GM19023 (cell line): Measurements from ENCODE around the gene CCL3.
"Not testable (repeated sequence)": the region's sequence is repeated elsewhere in the genome, so short reads cannot be mapped to it uniquely, and the experiment has no call there.

Experiments
- ATAC-seq: cut with Tn5 transposase; IDR thresholded peaks from one replicate; pipeline ENCODE4 v1.9.1; 2021; ENCODE audit warnings: mild to moderate bottlenecking, moderate library complexity; ENCODE audit not compliant: unreplicated experiment

The CCL3 gene

GRCh38 chr17:36117505-36118382 lies 27.8 kb upstream of the CCL3 start:
- no peak for ATAC-seq

- not testable (repeated sequence) for ATAC-seq
Observed at GRCh38 chr17:36115649-36115977, 25.7 kb upstream of the CCL3 start.

GRCh38 chr17:36114971-36115648 lies 25.2 kb upstream of the CCL3 start:
- not testable (repeated sequence) for ATAC-seq

GRCh38 chr17:36113131-36113530 lies 23.2 kb upstream of the CCL3 start:
- ATAC-seq: not testable (repeated sequence)

- ATAC-seq: no peak
Observed at GRCh38 chr17:36112572-36112971, 22.6 kb upstream of the CCL3 start.

GRCh38 chr17:36111068-36111490 lies 21.1 kb upstream of the CCL3 start:
- no peak for ATAC-seq

GRCh38 chr17:36108265-36108664 lies 18.3 kb upstream of the CCL3 start:
- ATAC-seq: not testable (repeated sequence)

- no peak for ATAC-seq
Observed at GRCh38 chr17:36107660-36108059, 17.7 kb upstream of the CCL3 start.

- no peak for ATAC-seq
Observed at GRCh38 chr17:36106493-36106835, 16.5 kb upstream of the CCL3 start.

GRCh38 chr17:36105781-36106492 lies 16.0 kb upstream of the CCL3 start:
- no peak for ATAC-seq

- no peak for ATAC-seq
Observed at GRCh38 chr17:36104701-36105181, 14.8 kb upstream of the CCL3 start.

GRCh38 chr17:36104246-36104645 lies 14.3 kb upstream of the CCL3 start:
- not testable (repeated sequence) for ATAC-seq

- ATAC-seq: peak; percentile 74
Observed at GRCh38 chr17:36103401-36103975, 13.5 kb upstream of the CCL3 start, which contains the start of gene CCL4. TSS of gene CCL4 (plus strand) at chr17:36103827. CDS start at chr17:36103906, 79 bp downstream.

GRCh38 chr17:36099004-36099403 lies 9.1 kb upstream of the CCL3 start:
- not testable (repeated sequence) for ATAC-seq

- no peak for ATAC-seq
Observed at GRCh38 chr17:36095992-36096391, 6.0 kb upstream of the CCL3 start.

GRCh38 chr17:36094746-36095145 lies 4.8 kb upstream of the CCL3 start:
- no peak for ATAC-seq

- ATAC-seq: no peak
Observed at GRCh38 chr17:36094232-36094631, 4.3 kb upstream of the CCL3 start.

GRCh38 chr17:36092715-36093114 lies 2.8 kb upstream of the CCL3 start:
- not testable (repeated sequence) for ATAC-seq

GRCh38 chr17:36092230-36092629 lies 2.3 kb upstream of the CCL3 start:
- no peak for ATAC-seq

GRCh38 chr17:36089339-36089865 lies 541 bp downstream of the CCL3 start:
- ATAC-seq: no peak
